Heart left ventricle (tissue), 13 donors: Measurements from ENCODE around the gene B3GAT2.

Experiments used
- CTCF ChIP-seq, 12 donors: fragments of 200-600 bp; sonication (generic) in 4 of 12; IDR thresholded peaks; one replicate each; pipeline versions ENCODE4 v1.5.0 to v1.8.0; 2018 to 2022; ENCODE audit warnings: antibody characterized with exemption in 12 of 12, mild to moderate bottlenecking in 5 of 12
- POLR2A ChIP-seq, 2 donors: fragments of 450-650 bp; IDR thresholded peaks; one replicate each; pipeline ENCODE4 v1.6.1; 2017; ENCODE audit warnings: antibody characterized with exemption in 2 of 2, mild to moderate bottlenecking in 2 of 2, moderate library complexity in 2 of 2
- donor health status: ischemic (EF 13 %, LVEDD 7.1; RV severe dilation, severe dysfunction).
- donor health status: DM: no; HTN: yes; CAD: no.
- donor health status: DM: no; HTN: no; CAD: no.
- donor health status: ischemic (EF 25% LVEDD 6.9; RV normal size, moderate dysfunction).
- donor health status: ischemic (EF 25% LVEDD 5.7; RV mildly dilated, moderate dysfunction).
- donor health status: ischemic (EF 35%, LVEDD 5.7; RV mildly dilated, moderate dysfunction).
- donor health status: nonischemic (EF 11% LVEDD 7.7; RV severe dilation, severe dysfunction).
- donor health status: DM: yes; HTN: yes; CAD: no.
- donor health status: PGD.
- donor health status: ischemic (EF 29% LVEDD 5.4; RV normal size, mild dysfunction).
- donor health status: nonischemic (EF 23%, LVEDD 6.1; RV moderate dilation, normal function).

GRCh38 chr6:70841112-70841511, 115.7 kb downstream of the B3GAT2 start:
- TF ChIP-seq CTCF (IDR thresholded peaks at IDR 0.05) (no peak), POLR2A (IDR thresholded peaks at IDR 0.05) (no peak)
